K562 (cell line): ENCODE measurements around the gene CXCL6. TPM values are rescaled to one million over a fixed set of nuclear protein-coding genes. Genes with fewer than 3 reads are reported as not detected.

ENCODE experiments used
- ATAC-seq: fragments of 200-7000 bp; cut with Tn5 transposase; 3 replicates; pipeline ENCODE4 v1.9.1; 2020; ENCODE audit warnings: moderate library complexity
- BruUV-seq: library from RNA; stranded (reverse); fragments of 400-500 nt; replicated peaks from 2 replicates; lab custom pipeline; 2021; lab: Mats Ljungman, UMichigan
- CTCF ChIA-PET: fragments of 300-600 bp; formaldehyde crosslinking; extraction: SDS; loops from one replicate; lab custom pipeline; 2021; ENCODE audit warnings: low intra/inter-chr PET ratio; lab: Yijun Ruan, JAX
- POLR2A ChIA-PET: fragments of 300-600, 350-650 bp; sonication (Branson Sonifier 250); formaldehyde crosslinking; extraction: SDS; loops from one replicate; lab custom pipeline; 2021; ENCODE audit warnings: antibody characterized with exemption, inconsistent platforms; lab: Yijun Ruan, JAX
- DNase-seq, 4 experiments: peaks; one replicate each; pipeline versions ENCODE4 v3.0.0 to v3.0.0-alpha.2; 2011 to 2018; ENCODE audit warnings: low spot score in 3 of 4, mixed read lengths in 3 of 4; ENCODE audit errors: extremely low read depth in 1 of 4
- FAIRE-seq: peaks from 2 replicates; lab custom pipeline; 2011; peaks lifted over from hg19 to GRCh38; lab: Jason Lieb, UNC
- H2AFZ ChIP-seq: 2 replicates; pipeline ENCODE4 v1.6.0; 2011; ENCODE audit warnings: low read depth, low read length, control low read depth, inconsistent platforms
- H3K27ac ChIP-seq: fragments of 200-600 bp; 3 replicates; pipeline ENCODE4 v1.8.0; 2011; ENCODE audit warnings: low read depth, mild to moderate bottlenecking, control low read depth, inconsistent platforms, low read length, moderate library complexity, mixed read lengths; ENCODE audit errors: extremely low read depth
- H3K27me3 ChIP-seq, 2 experiments: fragments of 300-600 bp in 1 of 2; 2 replicates in 1 of 2; 3 replicates in 1 of 2; pipeline versions ENCODE4 v1.6.0 to v1.8.0; 2011; ENCODE audit warnings: inconsistent platforms in 2 of 2, low read length in 2 of 2, mild to moderate bottlenecking in 1 of 2, mixed read lengths in 1 of 2, moderate library complexity in 1 of 2; ENCODE audit not compliant: control insufficient read depth in 2 of 2, insufficient read depth in 2 of 2
- H3K36me3 ChIP-seq: fragments of 300-600 bp; 3 replicates; pipeline ENCODE4 v1.8.0; 2011; ENCODE audit warnings: mild to moderate bottlenecking, low read length, inconsistent platforms; ENCODE audit not compliant: control insufficient read depth, insufficient read depth
- H3K4me1 ChIP-seq, 2 experiments: fragments of 200-600 bp in 1 of 2; replicated peaks in 1 of 2; 2 replicates in 1 of 2; 3 replicates in 1 of 2; pipeline versions ENCODE4 v1.5.1 to v1.8.0; 2011; ENCODE audit warnings: inconsistent platforms in 2 of 2, low read length in 2 of 2, mild to moderate bottlenecking in 1 of 2, mixed read lengths in 1 of 2, moderate library complexity in 1 of 2; ENCODE audit not compliant: control insufficient read depth in 2 of 2, insufficient read depth in 2 of 2
- H3K4me2 ChIP-seq: 2 replicates; pipeline ENCODE4 v1.6.1; 2011; ENCODE audit warnings: low read length, control low read depth, inconsistent platforms, mixed read lengths; ENCODE audit not compliant: insufficient read depth
- H3K4me3 ChIP-seq: fragments of 200-600 bp; sonication (generic), shearing (Covaris generic); 2 replicates; pipeline ENCODE4 v1.5.1; 2016; ENCODE audit warnings: control low read depth, inconsistent platforms
- H3K79me2 ChIP-seq: fragments of 200-600 bp; 3 replicates; pipeline ENCODE4 v1.8.0; 2011; ENCODE audit warnings: low read length, inconsistent platforms; ENCODE audit not compliant: control insufficient read depth, insufficient read depth
- H3K9ac ChIP-seq, 2 experiments: 2 replicates each; pipeline versions ENCODE4 v1.6.0 to v1.6.1; 2011; ENCODE audit warnings: low read depth in 2 of 2, low read length in 2 of 2, control low read depth in 1 of 2, inconsistent platforms in 1 of 2, mild to moderate bottlenecking in 1 of 2, mixed read lengths in 1 of 2; ENCODE audit not compliant: insufficient read depth in 1 of 2
- H3K9me1 ChIP-seq: one replicate; pipeline ENCODE4 v1.6.0; 2011; ENCODE audit warnings: inconsistent platforms, mild to moderate bottlenecking, low read length, moderate library complexity; ENCODE audit not compliant: control insufficient read depth, insufficient read depth
- H3K9me3 ChIP-seq: replicated peaks from 2 replicates; pipeline ENCODE4 v1.5.1; 2011; ENCODE audit warnings: low read depth, low read length, inconsistent platforms; ENCODE audit not compliant: control insufficient read depth, insufficient read depth
- H4K20me1 ChIP-seq: replicated peaks from 2 replicates; pipeline ENCODE4 v1.6.1; 2011; ENCODE audit warnings: low read length, inconsistent platforms, mixed read lengths; ENCODE audit not compliant: control insufficient read depth, insufficient read depth
- E2F3 ChIP-seq: fragments of 250-450 bp; sonication (Bioruptor Pico); IDR thresholded peaks from 2 replicates; pipeline ENCODE4 v1.4.0; 2020; ENCODE audit warnings: mild to moderate bottlenecking
- ETV6 ChIP-seq, 3 experiments: fragments of 150-350 bp in 1 of 3; sonication (generic) in 1 of 3; formaldehyde crosslinking in 1 of 3; IDR thresholded peaks; 2 replicates each; pipeline versions ENCODE4 v1.6.1 to v1.8.0; 2014 to 2022; ENCODE audit warnings: borderline replicate concordance in 2 of 3, low read depth in 2 of 3, antibody characterized with exemption in 1 of 3, low read length in 1 of 3, mild to moderate bottlenecking in 1 of 3, missing genetic modification reagents in 1 of 3
- KLF10 ChIP-seq: fragments of 250-450 bp; sonication (Bioruptor Pico); IDR thresholded peaks from 2 replicates; pipeline ENCODE4 v1.6.1; 2021; ENCODE audit warnings: matching md5 sums
- NR2C1 ChIP-seq, 2 experiments: fragments of 450-650 bp; IDR thresholded peaks; 2 replicates each; pipeline ENCODE4 v1.6.1; 2017; ENCODE audit warnings: mild to moderate bottlenecking in 2 of 2, antibody characterized with exemption in 1 of 2, inconsistent platforms in 1 of 2, missing compliant biosample characterization in 1 of 2, missing genetic modification characterization in 1 of 2
- RBM15 ChIP-seq: fragments of 200-400 bp; formaldehyde crosslinking; IDR thresholded peaks from 2 replicates; pipeline ENCODE4 v1.6.1; 2018; ENCODE audit warnings: mild to moderate bottlenecking, low read length, moderate library complexity; ENCODE audit not compliant: insufficient read depth
- SNRNP70 ChIP-seq: fragments of 200-400 bp; formaldehyde crosslinking; optimal IDR thresholded peaks from 2 replicates; pipeline ENCODE3; 2017; ENCODE audit warnings: low read depth, low read length
- ZNF717 ChIP-seq: fragments of 250-450 bp; sonication (Bioruptor Pico); IDR thresholded peaks from 2 replicates; pipeline ENCODE4 v1.5.0; 2021
- ZSCAN29 ChIP-seq: fragments of 450-650 bp; IDR thresholded peaks from 2 replicates; pipeline ENCODE4 v1.6.1; 2017
- WGBS: fragments of 100-300 bp; shearing (Covaris generic); methylation state at CpG from one replicate; pipeline ENCODE4 v1.1.6; 2016; ENCODE audit warnings: low coverage, mixed read lengths; ENCODE audit not compliant: insufficient coverage; ENCODE audit errors: missing lambda C conversion rate; 5-methylcytosine and 5-hydroxymethylcytosine counted together
- in situ Hi-C: fragments of 300-500 bp; cut with MboI; formaldehyde crosslinking; loops from 4 replicates; pipeline ENCODE4 v1.15.0; 2018; ENCODE audit warnings: inconsistent platforms, mixed read lengths
- intact Hi-C: fragments of 100-400 bp; cut with micrococcal nuclease; formaldehyde crosslinking; loops from 2 replicates; pipeline ENCODE4 v1.14.2; 2022
- polyA plus RNA-seq, 8 experiments: library from polyadenylated mRNA; depleted of rRNA in 4 of 8; stranded (reverse) in 5 of 8; unstranded in 3 of 8; fragments of >200 nt; fragmentation: Nextera tagmentation in 2 of 8; fragmentation: Illumina TruSeq in 1 of 8; extraction: Ambion mirVana in 2 of 8; extraction: Trizol in 1 of 8; gene quantifications; 2 replicates each; pipeline versions ENCODE4 v1.2.1 to v1.2.3, GENCODE V29; 2011 to 2014; ENCODE audit warnings: inconsistent platforms in 1 of 8, missing spikeins in 1 of 8
- total RNA-seq, 7 experiments: library from RNA; depleted of rRNA in 6 of 7; stranded (reverse); fragments of >200 nt in 6 of 7; fragmentation: Illumina TruSeq in 2 of 7; extraction: Trizol in 2 of 7; gene quantifications; 2 replicates each; pipeline versions ENCODE4 v1.2.1 to v1.2.3, GENCODE V29; 2011 to 2021; ENCODE audit warnings: low replicate concordance in 1 of 7
- TF ChIP-seq, protein P1 (sequence below): sonication (generic); formaldehyde crosslinking; IDR thresholded peaks from 2 replicates; pipeline ENCODE4 v1.8.1; 2023; ENCODE audit warnings: missing genetic modification reagents, mild to moderate bottlenecking, borderline replicate concordance
- TF ChIP-seq, protein P2 (sequence below): sonication (generic); formaldehyde crosslinking; IDR thresholded peaks from 2 replicates; pipeline ENCODE4 v1.8.0; 2022; ENCODE audit warnings: mild to moderate bottlenecking, low read depth, missing genetic modification reagents
- TF ChIP-seq, protein P3 (sequence below): fragments of 150-350 bp; conservative IDR thresholded peaks from 2 replicates; pipeline ENCODE4 v1.6.1; 2014; ENCODE audit warnings: low read length

CXCL6 gene
- total and polyA plus RNA-seq, 9 of the 15 experiments (the other 6 are each of a cell fraction or from before 2014, with no cell fraction given) = not detected

DNA sequence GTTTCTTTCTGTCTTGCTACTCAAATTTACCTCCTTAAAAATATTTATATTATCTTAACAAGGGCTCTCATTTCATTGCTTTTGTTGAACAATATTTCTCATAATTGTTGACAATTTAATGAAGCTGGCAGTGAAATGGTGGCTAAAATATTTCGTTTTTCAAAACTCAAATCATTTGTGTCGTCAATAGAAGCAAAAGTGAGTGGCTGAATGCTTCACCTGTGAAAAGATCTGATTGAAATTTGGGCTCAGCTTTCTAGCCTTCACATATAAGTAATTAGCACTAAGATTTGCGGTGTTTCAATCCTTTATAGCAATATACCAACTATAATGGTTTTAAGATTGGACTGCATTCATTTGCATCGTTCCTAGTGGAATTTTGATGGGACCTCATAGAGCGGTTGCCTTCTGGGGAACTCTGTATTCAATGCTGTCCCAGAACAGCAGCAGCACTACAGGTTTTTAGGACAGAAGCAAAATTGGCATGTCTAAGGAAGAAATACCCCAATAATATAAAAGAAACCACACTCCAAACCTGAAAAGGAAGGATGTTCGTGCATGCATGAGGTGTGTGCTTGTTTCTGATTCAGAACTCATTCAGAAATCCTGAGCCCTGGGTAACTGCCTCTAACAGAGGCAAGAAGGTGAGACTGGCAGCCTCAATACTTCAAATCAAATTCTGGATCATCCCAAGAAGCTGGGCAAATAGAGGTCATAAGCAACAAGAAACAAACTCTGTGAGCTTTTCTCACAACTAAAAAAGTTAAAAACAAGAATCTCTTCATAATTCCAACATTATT is 35.2 kb downstream of the CXCL6 start:
- no peak for ATAC-seq
- Histone ChIP-seq H2AFZ (no peak overlapping the region), H3K36me3 (no peaks in the 10 kb centered on the region), H3K9me3 (no peaks in the 10 kb centered on the region), H4K20me1 (no peaks in the 10 kb centered on the region), H3K79me2 (no peaks in the 10 kb centered on the region), H3K4me3 (no peak overlapping the region), H3K4me1 (peaks cover 9 to 11% of the 10 kb centered on the region in 2 experiments; a peak in 4 of 5 replicates), H3K27ac (no peak overlapping the region), H3K9ac (no peak overlapping the region), H3K27me3 (no peaks in the 10 kb centered on the region), H3K9me1 (no peaks in the 10 kb centered on the region), H3K4me2 (no peak overlapping the region)
- BruUV-seq = no TSS peak
- ChIA-PET POLR2A (interaction anchor here (0.6 kb wide), 1 partner anchor 28 kb away, joined by 3 read pairs; no protein-coding TSS in a partner anchor), CTCF (no interaction called here)
- intact Hi-C loops (no loop called here), in situ Hi-C loops (loop anchor here (10.0 kb wide), 1 partner anchor 263 kb away; no protein-coding TSS in a partner anchor)
- TF ChIP-seq, protein P1, sequence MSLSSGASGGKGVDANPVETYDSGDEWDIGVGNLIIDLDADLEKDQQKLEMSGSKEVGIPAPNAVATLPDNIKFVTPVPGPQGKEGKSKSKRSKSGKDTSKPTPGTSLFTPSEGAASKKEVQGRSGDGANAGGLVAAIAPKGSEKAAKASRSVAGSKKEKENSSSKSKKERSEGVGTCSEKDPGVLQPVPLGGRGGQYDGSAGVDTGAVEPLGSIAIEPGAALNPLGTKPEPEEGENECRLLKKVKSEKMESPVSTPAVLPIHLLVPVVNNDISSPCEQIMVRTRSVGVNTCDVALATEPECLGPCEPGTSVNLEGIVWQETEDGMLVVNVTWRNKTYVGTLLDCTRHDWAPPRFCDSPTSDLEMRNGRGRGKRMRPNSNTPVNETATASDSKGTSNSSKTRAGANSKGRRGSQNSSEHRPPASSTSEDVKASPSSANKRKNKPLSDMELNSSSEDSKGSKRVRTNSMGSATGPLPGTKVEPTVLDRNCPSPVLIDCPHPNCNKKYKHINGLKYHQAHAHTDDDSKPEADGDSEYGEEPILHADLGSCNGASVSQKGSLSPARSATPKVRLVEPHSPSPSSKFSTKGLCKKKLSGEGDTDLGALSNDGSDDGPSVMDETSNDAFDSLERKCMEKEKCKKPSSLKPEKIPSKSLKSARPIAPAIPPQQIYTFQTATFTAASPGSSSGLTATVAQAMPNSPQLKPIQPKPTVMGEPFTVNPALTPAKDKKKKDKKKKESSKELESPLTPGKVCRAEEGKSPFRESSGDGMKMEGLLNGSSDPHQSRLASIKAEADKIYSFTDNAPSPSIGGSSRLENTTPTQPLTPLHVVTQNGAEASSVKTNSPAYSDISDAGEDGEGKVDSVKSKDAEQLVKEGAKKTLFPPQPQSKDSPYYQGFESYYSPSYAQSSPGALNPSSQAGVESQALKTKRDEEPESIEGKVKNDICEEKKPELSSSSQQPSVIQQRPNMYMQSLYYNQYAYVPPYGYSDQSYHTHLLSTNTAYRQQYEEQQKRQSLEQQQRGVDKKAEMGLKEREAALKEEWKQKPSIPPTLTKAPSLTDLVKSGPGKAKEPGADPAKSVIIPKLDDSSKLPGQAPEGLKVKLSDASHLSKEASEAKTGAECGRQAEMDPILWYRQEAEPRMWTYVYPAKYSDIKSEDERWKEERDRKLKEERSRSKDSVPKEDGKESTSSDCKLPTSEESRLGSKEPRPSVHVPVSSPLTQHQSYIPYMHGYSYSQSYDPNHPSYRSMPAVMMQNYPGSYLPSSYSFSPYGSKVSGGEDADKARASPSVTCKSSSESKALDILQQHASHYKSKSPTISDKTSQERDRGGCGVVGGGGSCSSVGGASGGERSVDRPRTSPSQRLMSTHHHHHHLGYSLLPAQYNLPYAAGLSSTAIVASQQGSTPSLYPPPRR = no peak
- TF ChIP-seq KLF10 (CRISPR knock-in tag) = no peak
- no peak for TF ChIP-seq ZSCAN29
- TF ChIP-seq, protein P2, sequence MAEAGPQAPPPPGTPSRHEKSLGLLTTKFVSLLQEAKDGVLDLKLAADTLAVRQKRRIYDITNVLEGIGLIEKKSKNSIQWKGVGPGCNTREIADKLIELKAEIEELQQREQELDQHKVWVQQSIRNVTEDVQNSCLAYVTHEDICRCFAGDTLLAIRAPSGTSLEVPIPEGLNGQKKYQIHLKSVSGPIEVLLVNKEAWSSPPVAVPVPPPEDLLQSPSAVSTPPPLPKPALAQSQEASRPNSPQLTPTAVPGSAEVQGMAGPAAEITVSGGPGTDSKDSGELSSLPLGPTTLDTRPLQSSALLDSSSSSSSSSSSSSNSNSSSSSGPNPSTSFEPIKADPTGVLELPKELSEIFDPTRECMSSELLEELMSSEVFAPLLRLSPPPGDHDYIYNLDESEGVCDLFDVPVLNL = no peak
- TF ChIP-seq ETV6 (IDR thresholded peaks at IDR 0.05; ENCODE audit: borderline replicate concordance in 1 of 2, low read depth in 2 of 2, low read length in 1 of 2) = no peak
- no peak for TF ChIP-seq ETV6 (CRISPR knock-in tag; IDR thresholded peaks at IDR 0.05; ENCODE audit: borderline replicate concordance)
- TF ChIP-seq SNRNP70 = no peak
- TF ChIP-seq, protein P3, sequence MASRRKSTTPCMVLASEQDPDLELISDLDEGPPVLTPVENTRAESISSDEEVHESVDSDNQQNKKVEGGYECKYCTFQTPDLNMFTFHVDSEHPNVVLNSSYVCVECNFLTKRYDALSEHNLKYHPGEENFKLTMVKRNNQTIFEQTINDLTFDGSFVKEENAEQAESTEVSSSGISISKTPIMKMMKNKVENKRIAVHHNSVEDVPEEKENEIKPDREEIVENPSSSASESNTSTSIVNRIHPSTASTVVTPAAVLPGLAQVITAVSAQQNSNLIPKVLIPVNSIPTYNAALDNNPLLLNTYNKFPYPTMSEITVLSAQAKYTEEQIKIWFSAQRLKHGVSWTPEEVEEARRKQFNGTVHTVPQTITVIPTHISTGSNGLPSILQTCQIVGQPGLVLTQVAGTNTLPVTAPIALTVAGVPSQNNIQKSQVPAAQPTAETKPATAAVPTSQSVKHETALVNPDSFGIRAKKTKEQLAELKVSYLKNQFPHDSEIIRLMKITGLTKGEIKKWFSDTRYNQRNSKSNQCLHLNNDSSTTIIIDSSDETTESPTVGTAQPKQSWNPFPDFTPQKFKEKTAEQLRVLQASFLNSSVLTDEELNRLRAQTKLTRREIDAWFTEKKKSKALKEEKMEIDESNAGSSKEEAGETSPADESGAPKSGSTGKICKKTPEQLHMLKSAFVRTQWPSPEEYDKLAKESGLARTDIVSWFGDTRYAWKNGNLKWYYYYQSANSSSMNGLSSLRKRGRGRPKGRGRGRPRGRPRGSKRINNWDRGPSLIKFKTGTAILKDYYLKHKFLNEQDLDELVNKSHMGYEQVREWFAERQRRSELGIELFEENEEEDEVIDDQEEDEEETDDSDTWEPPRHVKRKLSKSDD = no peak
- no peak for TF ChIP-seq ZNF717 (CRISPR knock-in tag)
- TF ChIP-seq NR2C1 (IDR thresholded peaks at IDR 0.05) = no peak
- no peak for TF ChIP-seq NR2C1 (tag; IDR thresholded peaks at IDR 0.05)
- no peak for TF ChIP-seq RBM15
- no peak for TF ChIP-seq E2F3
- DNase-seq = no peak
- WGBS = 53% methylated on average over 6 of the region's 6 CpGs
- no peak for FAIRE-seq
